GM21717 (cell line): Measurements from ENCODE around the gene FOXR1.
"Not testable (repeated sequence)": the region's sequence is repeated elsewhere in the genome, so short reads cannot be mapped to it uniquely, and the experiment has no call there.

Experiments used
- ATAC-seq: cut with Tn5 transposase; IDR thresholded peaks from one replicate; pipeline ENCODE4 v1.9.1; 2021; ENCODE audit warnings: mild to moderate bottlenecking, moderate library complexity; ENCODE audit not compliant: unreplicated experiment

FOXR1 gene

DNA sequence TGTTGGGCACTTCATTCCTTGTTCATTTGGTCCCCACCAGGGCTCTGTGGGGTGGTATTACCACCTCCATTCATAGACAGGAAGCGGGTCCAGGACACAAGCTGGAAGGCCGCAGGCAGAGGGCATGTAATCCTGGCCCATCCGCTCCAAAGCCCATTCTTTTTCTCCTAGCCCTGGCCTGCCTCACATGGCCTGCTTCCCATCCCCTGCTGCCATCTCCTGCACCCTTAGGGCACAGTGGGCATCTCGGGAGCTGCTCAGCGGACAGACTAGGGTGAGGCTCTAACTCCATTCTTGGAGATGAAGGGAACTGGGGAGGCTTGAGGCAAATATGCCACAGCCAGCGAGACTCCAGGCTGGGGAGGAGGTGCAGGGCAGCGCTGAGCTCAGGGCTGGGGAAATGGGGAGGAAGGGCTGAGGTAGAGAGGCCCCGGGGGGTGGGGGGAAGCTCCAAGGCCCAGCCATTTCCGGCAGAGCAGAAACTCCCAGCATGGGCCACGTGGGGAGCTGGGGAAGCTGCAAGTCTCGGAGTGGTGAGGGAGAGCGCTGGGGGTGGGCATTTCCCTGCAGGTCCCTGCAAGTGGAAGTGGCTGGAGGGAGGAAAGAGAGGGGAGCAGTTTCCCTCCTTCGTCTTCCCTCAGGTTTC, 31.5 kb upstream of the FOXR1 start:
- ATAC-seq: no peak

DNA sequence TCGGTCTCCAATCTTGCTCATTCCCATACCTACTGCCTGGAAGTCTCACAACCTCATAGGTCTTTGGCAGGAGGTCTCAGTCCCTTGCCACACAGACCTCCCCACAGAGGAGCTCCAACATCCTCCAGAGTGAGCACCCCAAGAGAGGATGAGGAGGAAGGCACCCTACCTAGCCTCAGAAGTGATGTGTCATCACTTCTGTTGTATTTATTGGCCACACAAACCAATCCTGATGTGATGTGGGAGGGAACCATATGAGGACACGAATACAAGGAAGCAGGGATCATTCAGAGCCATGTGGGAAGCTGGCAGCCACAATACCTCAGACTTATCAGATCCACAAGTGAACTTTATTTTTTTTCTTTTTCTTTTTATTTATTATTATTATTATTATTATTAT, 24.5 kb upstream of the FOXR1 start:
- ATAC-seq: no peak

DNA sequence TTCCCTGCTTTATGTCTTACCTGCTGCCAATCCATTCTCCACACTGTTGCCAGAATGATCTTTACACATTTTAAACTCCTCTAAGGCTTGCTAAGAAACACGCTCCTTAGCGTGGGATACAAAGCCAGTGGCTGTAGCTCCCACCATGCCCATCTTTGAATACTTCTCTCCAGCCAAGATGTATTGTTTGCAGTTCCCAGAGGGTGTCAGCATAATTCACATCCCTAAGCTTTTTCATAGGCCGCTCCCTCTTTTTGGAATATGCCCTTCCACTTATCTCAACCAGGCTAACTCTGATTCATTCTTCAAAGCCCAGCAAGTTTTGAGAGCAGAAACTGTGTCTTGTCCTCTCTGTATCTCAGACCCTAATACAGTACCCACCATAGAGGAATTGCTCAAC, 23.6 kb upstream of the FOXR1 start:
- no peak for ATAC-seq

- no peak for ATAC-seq
Observed at GRCh38 chr11:118953265-118953664, 18.3 kb upstream of the FOXR1 start.

- ATAC-seq: not testable (repeated sequence)
Observed at GRCh38 chr11:118953976-118954375, 17.6 kb upstream of the FOXR1 start.

GRCh38 chr11:118956094-118956846, 15.3 kb upstream of the FOXR1 start, which contains the start of gene UPK2:
UPK2 (plus strand) TSS chr11:118956298; CDS start chr11:118956351, 53 bp downstream.
- peak; percentile 61 for ATAC-seq

DNA sequence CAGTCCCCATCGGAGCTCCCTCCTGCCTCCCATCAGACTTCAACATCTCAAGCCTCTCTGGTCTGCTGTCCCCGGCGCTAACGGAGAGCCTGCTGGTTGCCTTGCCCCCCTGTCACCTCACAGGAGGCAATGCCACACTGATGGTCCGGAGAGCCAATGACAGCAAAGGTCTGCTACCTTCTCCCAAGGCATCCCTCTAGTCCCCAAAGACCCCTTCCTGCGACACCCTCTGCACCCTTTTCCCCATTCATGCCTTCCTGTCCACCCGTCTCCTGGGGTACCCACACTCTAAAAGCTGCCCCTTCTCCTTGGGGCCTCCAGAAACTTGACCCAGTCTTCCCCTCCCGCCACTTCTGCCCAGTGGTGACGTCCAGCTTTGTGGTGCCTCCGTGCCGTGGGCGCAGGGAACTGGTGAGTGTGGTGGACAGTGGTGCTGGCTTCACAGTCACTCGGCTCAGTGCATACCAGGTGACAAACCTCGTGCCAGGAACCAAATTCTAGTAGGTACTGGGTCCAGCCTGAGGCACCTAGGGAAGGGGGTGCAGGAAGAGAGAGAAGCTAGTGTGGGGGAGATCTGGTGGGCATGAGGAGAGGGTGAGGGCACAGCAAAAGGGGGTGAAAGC, 14.6 kb upstream of the FOXR1 start:
- ATAC-seq: no peak

DNA sequence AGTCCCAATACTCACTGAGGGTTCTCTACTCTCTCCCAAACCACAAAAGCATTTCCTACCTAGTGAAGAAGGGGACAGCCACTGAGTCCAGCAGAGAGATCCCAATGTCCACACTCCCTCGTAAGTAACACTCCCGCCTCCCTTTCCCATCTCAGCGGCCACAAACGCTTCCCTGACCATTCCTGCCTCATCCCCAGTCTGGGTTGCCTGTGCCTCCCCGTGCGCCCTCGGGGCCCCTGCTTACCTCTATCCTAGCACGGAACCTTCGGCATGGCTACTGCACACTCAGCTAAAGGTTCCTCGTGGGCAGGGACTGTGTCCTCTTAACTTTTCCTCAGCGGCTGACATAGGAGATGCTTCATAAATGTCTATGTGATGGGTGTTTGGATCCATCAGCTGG, 14.0 kb upstream of the FOXR1 start:
- no peak for ATAC-seq

GRCh38 chr11:118957968-118958367, 13.6 kb upstream of the FOXR1 start:
- no peak for ATAC-seq

- ATAC-seq: no peak
Observed at GRCh38 chr11:118958577-118958976, 13.0 kb upstream of the FOXR1 start.

- ATAC-seq: no peak
Observed at GRCh38 chr11:118961189-118961588, 10.4 kb upstream of the FOXR1 start.

DNA sequence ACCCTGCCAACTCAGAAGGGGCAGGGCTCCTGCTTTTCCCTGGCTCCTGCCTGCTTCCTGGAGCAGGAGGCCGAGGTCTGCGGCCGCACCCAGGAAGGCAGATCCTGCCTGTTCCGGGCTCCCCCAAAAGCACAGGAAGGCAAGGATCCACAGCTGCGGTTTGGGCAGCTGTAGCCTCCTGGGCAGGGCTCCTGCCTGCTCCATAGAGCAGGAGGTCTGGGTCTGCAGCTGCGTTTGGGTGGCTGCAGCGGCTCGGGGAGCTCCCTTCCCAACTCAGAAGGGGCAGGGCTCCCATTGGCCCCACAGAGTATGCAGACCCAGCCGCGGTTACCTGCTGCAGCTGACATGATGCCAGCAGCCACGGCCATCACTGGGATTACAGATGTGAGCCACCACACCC, 10.0 kb upstream of the FOXR1 start:
- ATAC-seq: no peak

DNA sequence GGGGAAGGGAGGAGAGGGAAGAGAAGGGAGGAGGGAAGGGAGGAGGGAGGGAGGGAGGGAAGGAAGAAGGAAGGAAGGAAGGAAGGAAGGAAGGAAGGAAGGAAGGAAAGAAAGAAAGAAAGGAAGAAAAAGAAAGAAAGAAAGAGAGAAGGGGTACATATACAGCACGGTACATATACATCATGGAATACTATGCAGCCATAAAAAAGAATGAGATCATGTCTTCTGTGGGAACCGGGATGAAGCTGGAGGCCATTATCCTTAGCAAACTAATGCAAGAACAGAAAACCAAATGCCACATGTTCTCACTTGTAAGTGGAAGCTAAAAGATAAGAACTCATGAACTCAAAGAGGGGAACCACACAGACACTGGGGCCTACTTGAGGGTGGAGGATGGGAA, 2.1 kb upstream of the FOXR1 start:
- not testable (repeated sequence) for ATAC-seq

- ATAC-seq: no peak
Observed at GRCh38 chr11:118973985-118974384, 2.4 kb downstream of the FOXR1 start.

GRCh38 chr11:118975771-118976709, 4.5 kb downstream of the FOXR1 start:
- no peak for ATAC-seq

GRCh38 chr11:118979434-118979833, 7.9 kb downstream of the FOXR1 start:
- ATAC-seq: no peak

GRCh38 chr11:118980191-118980881, 8.8 kb downstream of the FOXR1 start:
- ATAC-seq: no peak

DNA sequence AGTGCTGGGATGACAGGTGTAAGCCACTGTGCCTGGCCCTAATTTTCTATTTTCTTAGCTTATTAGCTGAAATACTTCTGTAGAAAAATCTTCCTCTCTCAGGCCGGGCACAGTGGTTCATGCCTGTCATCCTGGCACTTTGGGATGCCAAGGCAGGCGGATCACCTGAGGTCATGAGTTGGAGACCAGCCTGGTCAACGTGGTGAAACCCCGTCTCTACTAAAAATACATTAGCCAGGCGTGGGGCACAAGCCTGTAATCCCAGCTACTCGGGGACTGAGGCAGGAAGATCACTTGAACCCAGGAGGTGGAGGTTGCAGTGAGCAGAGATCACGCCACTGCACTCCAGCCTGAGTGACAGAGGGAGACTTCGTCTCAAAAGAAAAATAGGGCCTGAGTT, 12.8 kb downstream of the FOXR1 start:
- not testable (repeated sequence) for ATAC-seq

DNA sequence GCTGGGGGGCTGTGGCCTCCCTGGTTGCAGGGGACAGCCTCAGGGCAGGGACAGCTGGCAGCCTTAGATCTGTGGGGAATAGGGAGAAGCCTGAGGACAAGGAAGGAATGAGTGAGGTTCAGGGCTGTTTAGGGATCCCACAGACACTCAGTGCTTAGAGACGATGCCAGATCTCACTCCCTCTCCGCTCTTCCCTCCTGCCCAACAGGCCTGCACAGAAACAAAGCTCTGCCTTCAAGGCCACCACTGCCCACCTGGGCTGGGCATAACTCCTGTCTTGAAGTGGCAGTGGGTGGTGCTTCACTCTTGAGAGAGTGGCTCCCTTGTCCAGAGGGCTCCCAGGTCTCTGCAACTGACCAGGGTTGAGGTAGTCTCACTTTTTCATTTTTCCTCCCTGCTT, 13.3 kb downstream of the FOXR1 start:
- ATAC-seq: no peak

- no peak for ATAC-seq
Observed at GRCh38 chr11:118988280-118988679, 16.7 kb downstream of the FOXR1 start.
